Stimulated activated CD8-positive, alpha-beta memory T cell treated with anti-CD3 and anti-CD28 coated beads, Interleukin-7, amount 100 ng/mL, for 24 hours (primary cell): Measurements from ENCODE around the gene MPV17L2.

Source experiments
- DNase-seq: peaks from one replicate; pipeline ENCODE4 v3.0.0-alpha.2; 2020; ENCODE audit warnings: low read depth

Gene MPV17L2

GRCh38 chr19:18245297-18245696 is 52.3 kb downstream of the MPV17L2 start:
- no peak for DNase-seq
